AG09319 (cell line): ENCODE results near the gene SIAH3.

Experiments used
- DNase-seq: peaks from one replicate; pipeline ENCODE4 v3.0.0-alpha.2; 2010; ENCODE audit warnings: low read depth; ENCODE audit errors: extremely low read depth
- CTCF ChIP-seq: IDR thresholded peaks from 2 replicates; pipeline ENCODE4 v1.5.1; 2011; ENCODE audit warnings: low read depth, mild to moderate bottlenecking, inconsistent platforms, low read length, moderate library complexity

The SIAH3 gene

GRCh38 chr13:45811891-45812694 is 39.5 kb downstream of the SIAH3 start:
- no peak for TF ChIP-seq CTCF
- DNase-seq = no peak

GRCh38 chr13:45809801-45810394 is 41.7 kb downstream of the SIAH3 start:
- no peak for DNase-seq
- TF ChIP-seq CTCF = no peak

GRCh38 chr13:45808925-45809324 is 42.6 kb downstream of the SIAH3 start:
- no peak for DNase-seq
- TF ChIP-seq CTCF = no peak

GRCh38 chr13:45807520-45808099 is 43.9 kb downstream of the SIAH3 start:
- DNase-seq = no peak
- peak; percentile 45 for TF ChIP-seq CTCF

GRCh38 chr13:45800485-45800884 is 51.1 kb downstream of the SIAH3 start:
- no peak for DNase-seq
- no peak for TF ChIP-seq CTCF

GRCh38 chr13:45799451-45799850 is 52.1 kb downstream of the SIAH3 start:
- DNase-seq = no peak
- TF ChIP-seq CTCF = no peak

- no peak for DNase-seq
- TF ChIP-seq CTCF = no peak
Observed at GRCh38 chr13:45798851-45799250, 52.7 kb downstream of the SIAH3 start.
